Measurements from ENCODE around the gene IFNAR2. TPM values are rescaled to one million over a fixed set of nuclear protein-coding genes. Genes with fewer than 3 reads are reported as not detected.
A peak's percentile ranks its signal among the peaks of the same experiment; 100 is the strongest.

The IFNAR2 gene
- total and polyA plus RNA-seq, 7 donors = 3.3 to 10.0 (median 4.2) TPM

DNA sequence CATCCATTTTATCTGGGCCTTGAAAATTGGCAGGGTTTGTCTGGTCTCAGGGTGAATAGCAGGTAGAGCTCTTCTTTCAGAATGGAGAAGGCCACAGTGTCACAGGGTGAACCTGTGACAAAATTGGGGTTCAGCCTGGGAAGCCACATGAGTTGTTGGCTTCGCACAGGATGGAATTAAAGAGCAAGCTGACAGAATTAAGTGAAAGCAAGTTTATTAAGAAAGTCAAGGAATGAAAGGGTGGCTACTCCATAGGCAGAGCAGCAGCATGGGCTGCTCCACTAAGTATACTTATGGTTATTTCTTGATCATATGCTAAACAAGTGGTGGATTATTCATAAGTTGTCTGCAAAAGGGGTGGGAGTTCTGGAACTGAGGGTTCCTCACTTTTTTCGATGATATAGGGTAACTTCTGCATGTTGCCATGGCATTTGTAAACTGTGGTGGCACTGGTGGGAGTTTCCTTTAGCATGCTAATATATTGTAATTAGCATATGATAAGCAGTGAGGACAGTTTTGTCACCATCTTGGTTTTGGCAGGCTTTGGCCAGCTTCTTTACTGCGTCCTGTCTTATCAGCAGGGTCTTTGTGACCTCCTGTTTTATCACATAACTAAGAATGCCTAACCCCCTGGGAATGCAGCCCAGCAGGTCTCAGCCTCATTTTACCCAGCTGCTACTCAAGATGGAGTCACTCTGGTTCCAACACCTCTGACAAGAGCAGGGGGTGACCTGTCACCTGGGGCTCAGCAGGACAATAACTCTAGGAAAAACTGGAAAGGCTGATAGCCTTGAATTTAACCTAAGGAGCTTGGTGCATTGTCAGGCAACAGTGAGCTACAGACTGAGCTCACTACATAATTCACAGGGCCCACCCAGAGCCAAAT lies 5.1 kb downstream of the IFNAR2 start:
- no peak for DNase-seq

GRCh38 chr21:33236013-33236686 lies 6.4 kb downstream of the IFNAR2 start:
- Histone ChIP-seq H3K4me3 (no peak overlapping the region), H3K4me1 (peaks cover 14% of the 10 kb centered on the region), H3K9me3 (no peaks in the 10 kb centered on the region), H3K36me3 (ENCODE audit: insufficient read depth in 1 of 2, low read depth in 1 of 2) (no peaks in the 10 kb centered on the region), H3K27me3 (ENCODE audit: insufficient read depth in 3 of 3, low read length in 2 of 3) (no peaks in the 10 kb centered on the region), H3K27ac (no peak overlapping the region)
- TF ChIP-seq CTCF (IDR thresholded peaks at IDR 0.05) = no peak
- ATAC-seq (no peak), DNase-seq (no peak)
- intact Hi-C loops (cut with DNase I) = no loop called here
- 83 to 91% (median 90%) methylated on average over 6 of the region's 6 CpGs for WGBS, 3 donors

More for the DNA sequence above, 5.1 kb downstream of the IFNAR2 start:
- no peak for ATAC-seq
- Histone ChIP-seq H3K9me3 (no peaks in the 10 kb centered on the region), H3K36me3 (ENCODE audit: insufficient read depth in 1 of 2, low read depth in 1 of 2) (no peaks in the 10 kb centered on the region), H3K27me3 (ENCODE audit: insufficient read depth in 3 of 3, low read length in 2 of 3) (no peaks in the 10 kb centered on the region), H3K27ac (no peak overlapping the region), H3K4me3 (no peak overlapping the region), H3K4me1 (peaks cover 18% of the 10 kb centered on the region)
- TF ChIP-seq CTCF (IDR thresholded peaks at IDR 0.05) = no peak
- intact Hi-C loops (cut with DNase I) = no loop called here
- WGBS, 3 donors = 90 to 98% (median 90%) methylated on average over 3 of the region's 3 CpGs

DNA sequence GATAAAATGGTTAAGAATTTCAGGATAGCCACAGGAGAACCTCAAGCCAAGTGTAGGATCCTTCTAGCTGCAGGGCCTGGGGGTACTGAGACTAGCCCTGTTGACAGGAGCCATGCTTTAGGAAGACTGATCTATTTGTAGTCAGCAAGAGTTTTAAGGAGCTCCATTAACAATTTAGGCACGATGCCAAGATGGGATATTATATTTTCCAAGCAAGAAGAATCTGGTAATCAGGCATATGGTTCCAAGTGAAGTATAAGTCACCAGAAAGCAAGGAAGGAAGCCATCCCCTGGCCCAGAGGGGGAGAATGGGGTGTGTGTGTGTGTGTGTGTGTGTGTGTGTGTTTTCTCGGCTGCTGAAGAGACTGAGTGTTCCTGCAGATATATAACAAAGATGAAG lies 7.0 kb downstream of the IFNAR2 start:
- DNase-seq (no peak), ATAC-seq (peak in 1 of 4 donors; percentile 26)
- Histone ChIP-seq H3K27ac (no peak overlapping the region), H3K36me3 (ENCODE audit: insufficient read depth in 1 of 2, low read depth in 1 of 2) (no peaks in the 10 kb centered on the region), H3K4me1 (peaks cover 8% of the 10 kb centered on the region), H3K4me3 (no peak overlapping the region), H3K9me3 (no peaks in the 10 kb centered on the region), H3K27me3 (ENCODE audit: insufficient read depth in 3 of 3, low read length in 2 of 3) (no peaks in the 10 kb centered on the region)
- intact Hi-C loops (cut with DNase I) = no loop called here
- WGBS, 3 donors = 51 to 74% (median 56%) methylated on average over 2 of the region's 2 CpGs
- TF ChIP-seq CTCF (IDR thresholded peaks at IDR 0.05) = no peak

DNA sequence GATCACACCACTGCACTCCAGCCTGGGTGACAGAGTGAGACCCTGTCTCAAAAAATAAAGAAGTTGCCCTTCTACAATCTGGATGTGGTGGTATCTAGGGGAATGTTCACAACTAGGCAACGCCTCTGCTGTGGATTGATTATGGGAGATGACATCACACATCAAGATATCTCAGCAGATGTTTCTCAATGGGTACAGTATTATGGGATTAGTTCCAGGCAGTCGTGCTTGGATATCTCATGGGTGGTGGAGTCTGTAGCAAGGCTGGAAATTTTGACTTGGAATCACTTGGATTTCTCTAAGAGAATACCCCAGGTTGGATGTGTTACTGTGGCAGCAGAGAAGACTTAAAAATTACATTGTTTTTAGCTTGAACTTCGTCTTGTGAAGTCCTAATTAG lies 7.7 kb downstream of the IFNAR2 start:
- TF ChIP-seq CTCF (IDR thresholded peaks at IDR 0.05) = no peak
- DNase-seq (no peak), ATAC-seq (no peak)
- H3K4me1 ChIP-seq = peaks cover 8% of the 10 kb centered on the region
- no peak overlapping the region for H3K4me3 ChIP-seq
- intact Hi-C loops (cut with DNase I) = no loop called here
- WGBS, 3 donors = 66 to 72% (median 71%) methylated on average over 3 of the region's 3 CpGs
- H3K27ac ChIP-seq = no peak overlapping the region
- H3K9me3 ChIP-seq = no peaks in the 10 kb centered on the region
- no peaks in the 10 kb centered on the region for H3K36me3 ChIP-seq (ENCODE audit: insufficient read depth in 1 of 2, low read depth in 1 of 2)
- no peaks in the 10 kb centered on the region for H3K27me3 ChIP-seq (ENCODE audit: insufficient read depth in 3 of 3, low read length in 2 of 3)

All from psoas muscle (tissue), 8 donors.